VCaP (cell line): ENCODE data around the gene ABCC9.
"Not testable (repeated sequence)": the region's sequence is repeated elsewhere in the genome, so short reads cannot be mapped to it uniquely, and the experiment has no call there.

ENCODE experiments used
- H3K27ac ChIP-seq: fragments of 450-650 bp; 2 replicates; pipeline ENCODE4 v1.5.1; 2017
- CTCF ChIP-seq: fragments of 450-650 bp; conservative IDR thresholded peaks from 2 replicates; pipeline ENCODE4 v1.5.1; 2017; ENCODE audit warnings: mild to moderate bottlenecking, moderate library complexity

ABCC9 gene

GRCh38 chr12:21911832-21912231 is 29.4 kb downstream of the ABCC9 start:
- H3K27ac ChIP-seq, result no peak overlapping the region
- TF ChIP-seq CTCF, result no peak

DNA sequence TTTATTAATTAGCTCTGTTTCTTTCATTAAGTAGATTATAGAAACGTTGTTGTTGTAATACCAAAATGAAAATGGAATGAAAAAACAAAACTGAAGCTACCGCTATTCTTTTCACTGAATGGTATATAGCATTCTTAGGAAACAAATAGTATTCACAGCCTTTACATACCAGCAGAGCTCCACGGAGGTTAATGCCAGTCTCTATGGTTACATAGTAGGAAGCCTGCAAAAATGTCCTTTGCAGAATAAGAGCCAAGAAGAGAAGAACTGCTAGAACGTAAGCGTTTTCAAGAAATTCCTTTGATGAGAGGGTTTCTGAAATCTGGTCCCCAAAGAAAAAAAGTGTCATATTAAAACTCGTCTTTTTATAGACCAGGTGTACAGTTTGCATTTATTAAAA is 30.6 kb downstream of the ABCC9 start:
- no peak overlapping the region for H3K27ac ChIP-seq
- TF ChIP-seq CTCF, result no peak

GRCh38 chr12:21907948-21908837 is 33.0 kb downstream of the ABCC9 start:
- TF ChIP-seq CTCF, result no peak

GRCh38 chr12:21906919-21907493 is 34.2 kb downstream of the ABCC9 start:
- TF ChIP-seq CTCF, result no peak
- H3K27ac ChIP-seq, result no peak overlapping the region

More at GRCh38 chr12:21907948-21908837, 33.0 kb downstream of the ABCC9 start:
- H3K27ac ChIP-seq, result no peak overlapping the region

DNA sequence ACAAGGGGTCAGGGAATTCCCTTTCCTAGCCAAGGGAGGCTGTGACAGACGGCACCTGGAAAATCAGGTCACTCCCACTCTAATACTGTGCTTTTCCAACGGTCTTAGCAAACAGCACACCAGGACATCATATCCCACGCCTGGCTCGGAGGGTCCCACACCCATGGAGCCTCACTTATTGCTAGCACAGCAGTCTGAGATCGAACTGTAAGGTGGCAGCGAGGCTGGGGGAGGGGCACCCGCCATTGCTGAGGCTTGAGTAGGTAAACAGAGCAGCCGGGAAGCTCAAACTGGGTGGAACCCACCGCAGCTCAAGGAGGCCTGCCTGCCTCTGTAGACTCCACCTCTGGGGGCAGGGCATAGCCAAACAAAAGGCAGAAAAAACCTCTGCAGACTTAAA is 41.7 kb downstream of the ABCC9 start:
- H3K27ac ChIP-seq, result not testable (repeated sequence)

DNA sequence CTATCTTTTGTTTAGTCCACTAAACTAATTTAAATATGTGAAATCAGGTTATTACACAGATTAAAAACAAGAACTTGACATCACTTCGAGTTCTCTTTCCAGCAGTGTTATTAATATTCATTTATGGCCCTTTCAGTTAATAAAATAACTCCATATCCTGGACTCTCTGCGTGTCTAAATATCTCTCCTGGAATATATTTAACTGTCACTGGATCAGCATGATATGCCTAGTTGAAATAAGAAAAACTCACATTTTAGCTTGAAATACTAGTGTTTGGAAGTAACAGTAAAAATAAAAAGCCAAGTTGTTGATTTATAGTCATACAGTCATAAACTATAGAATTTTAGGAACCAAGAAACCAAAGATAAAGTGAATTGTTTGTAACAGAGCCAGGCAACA is 45.6 kb downstream of the ABCC9 start:
- no peak overlapping the region for H3K27ac ChIP-seq
- no peak for TF ChIP-seq CTCF

DNA sequence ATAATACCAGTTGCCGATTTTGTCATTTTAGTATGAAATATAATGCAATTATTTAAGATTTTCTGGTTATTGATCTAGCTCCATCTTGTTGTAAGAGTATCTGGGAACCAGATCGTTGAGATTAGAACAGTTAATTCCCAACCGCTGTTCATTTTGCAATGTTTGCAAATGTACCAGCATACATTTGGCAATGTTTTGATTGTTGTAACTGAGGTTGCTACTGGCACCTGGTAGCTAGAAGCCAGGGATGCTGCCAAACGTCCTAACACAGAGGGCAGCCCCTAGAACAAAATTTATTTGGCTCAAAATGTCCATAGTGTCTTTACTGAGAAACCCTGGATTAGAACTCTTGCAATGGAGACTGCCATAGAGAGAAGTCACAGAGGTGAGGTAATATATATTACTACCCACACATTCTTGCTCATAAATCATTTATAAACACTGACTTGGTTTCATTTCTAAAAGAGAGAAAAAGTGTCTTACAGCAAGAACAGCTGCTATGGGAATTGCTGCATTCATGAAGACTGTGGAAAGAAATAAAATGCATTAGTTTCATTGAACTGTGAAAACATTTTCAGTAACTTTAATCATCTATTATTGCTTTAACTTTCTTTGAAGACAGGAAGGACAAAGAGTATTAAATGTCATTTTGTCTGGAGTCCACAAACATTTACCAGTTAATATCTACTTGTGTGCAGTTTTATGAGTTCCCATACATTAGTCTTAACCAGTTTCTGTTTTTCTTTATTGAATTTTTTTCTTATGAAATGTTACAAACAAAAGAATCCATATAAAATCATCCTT is 46.2 kb downstream of the ABCC9 start:
- no peak overlapping the region for H3K27ac ChIP-seq
- no peak for TF ChIP-seq CTCF
